Central memory CD8-positive, alpha-beta T cell (primary cell): ENCODE data around the gene ZDHHC6.
A peak's percentile ranks its signal among the peaks of the same experiment; 100 is the strongest.
"Not testable (repeated sequence)": the region's sequence is repeated elsewhere in the genome, so short reads cannot be mapped to it uniquely, and the experiment has no call there.

Source experiments
- ATAC-seq: fragments of 150-1000 bp; cut with Tn5 transposase; replicated peaks from 2 replicates; pipeline ENCODE4 v1.10.0; 2022; ENCODE audit warnings: mild to moderate bottlenecking, moderate FRiP score, moderate number of reproducible peaks; ENCODE audit not compliant: poor library complexity, severe bottlenecking; ENCODE audit errors: extremely low read depth
- DNase-seq, 2 donors: peaks; one replicate each; pipeline ENCODE4 v3.0.0; 2021; ENCODE audit warnings: low spot score in 2 of 2
- H3K27ac Mint-ChIP-seq: one replicate; pipeline ENCODE4 v1.8.0; 2022; ENCODE audit warnings: low read depth, mild to moderate bottlenecking, moderate library complexity, mixed read lengths
- H3K27me3 Mint-ChIP-seq: one replicate; pipeline ENCODE4 v1.8.0; 2022; ENCODE audit warnings: mixed read lengths
- H3K36me3 Mint-ChIP-seq: one replicate; pipeline ENCODE4 v1.8.0; 2022; ENCODE audit warnings: mild to moderate bottlenecking, moderate library complexity, mixed read lengths; ENCODE audit not compliant: insufficient read depth
- H3K4me1 Mint-ChIP-seq: one replicate; pipeline ENCODE4 v1.8.0; 2022; ENCODE audit warnings: mixed read lengths
- H3K4me3 Mint-ChIP-seq: one replicate; pipeline ENCODE4 v1.8.0; 2022; ENCODE audit warnings: mild to moderate bottlenecking, moderate library complexity, mixed read lengths
- H3K9me3 Mint-ChIP-seq: one replicate; pipeline ENCODE4 v1.8.0; 2022; ENCODE audit warnings: mixed read lengths

ZDHHC6 gene

DNA sequence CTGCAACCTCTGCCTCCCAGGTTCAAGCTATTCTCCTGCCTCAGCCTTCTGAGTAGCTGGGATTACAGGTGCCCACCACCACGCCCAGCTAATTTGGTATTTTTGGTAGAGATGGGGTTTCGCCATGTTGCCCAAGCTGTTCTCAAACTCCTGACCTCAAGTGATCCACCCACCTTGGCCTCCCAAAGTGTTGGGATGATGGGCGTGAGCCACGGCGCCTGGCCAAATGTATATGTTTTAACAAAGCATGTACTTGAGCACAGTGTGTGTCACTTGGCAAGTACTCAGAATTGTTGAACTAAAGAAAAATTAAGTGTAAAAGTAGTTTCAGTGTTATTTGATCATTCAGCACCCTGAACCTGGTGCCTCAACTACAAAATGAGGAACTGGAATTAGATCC, 17.4 kb upstream of the ZDHHC6 start:
- H3K27ac Mint-ChIP-seq, H3K4me1 Mint-ChIP-seq, H3K9me3 Mint-ChIP-seq, H3K4me3 Mint-ChIP-seq, H3K27me3 Mint-ChIP-seq, ATAC-seq, DNase-seq: not testable (repeated sequence)
- peaks cover 25% of the 10 kb centered on the region for H3K36me3 Mint-ChIP-seq

DNA sequence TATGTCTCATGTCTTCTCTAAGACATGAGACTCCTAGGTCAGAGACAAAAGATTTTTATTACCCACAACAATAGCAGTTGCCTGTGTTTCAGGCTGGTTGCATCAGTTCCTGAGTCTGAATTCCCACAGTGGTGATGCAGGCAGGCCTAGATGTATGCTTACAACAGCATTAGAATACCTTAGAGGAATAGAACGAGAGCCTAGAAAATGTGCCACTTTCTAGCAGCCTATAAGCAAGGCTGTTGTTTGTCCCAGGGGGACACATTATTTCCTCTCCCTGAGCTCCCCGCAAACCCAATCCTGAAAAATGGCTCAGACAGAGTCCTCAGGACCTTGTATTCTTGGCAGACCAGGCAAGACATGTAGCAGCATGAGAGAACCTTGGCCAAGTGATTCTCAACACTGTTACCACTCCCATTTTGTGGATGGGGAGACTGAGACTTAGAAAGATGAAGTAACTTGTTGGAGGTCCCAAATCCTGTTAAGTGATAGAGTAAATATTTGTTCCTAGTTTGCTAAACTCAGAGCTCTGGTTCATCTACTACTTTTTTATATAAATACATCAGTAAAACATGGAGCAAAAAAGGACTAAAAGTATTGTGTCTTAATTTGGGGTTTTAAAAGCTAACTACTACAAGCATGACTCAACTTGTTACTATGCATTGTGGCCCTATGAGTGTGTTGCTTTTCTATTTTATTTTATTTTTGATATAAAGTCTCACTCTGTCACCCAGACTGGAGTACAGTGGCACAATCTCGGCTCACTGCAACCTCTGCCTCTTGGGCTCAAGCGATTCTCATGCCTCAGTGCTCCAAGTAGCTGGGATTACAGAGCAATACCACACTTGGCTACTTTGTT, 14.5 kb upstream of the ZDHHC6 start:
- no peak overlapping the region for H3K27ac Mint-ChIP-seq
- no peaks in the 10 kb centered on the region for H3K9me3 Mint-ChIP-seq
- peaks cover 25% of the 10 kb centered on the region for H3K36me3 Mint-ChIP-seq
- no peak for DNase-seq
- H3K4me1 Mint-ChIP-seq, result peaks cover 19% of the 10 kb centered on the region
- no peak overlapping the region for H3K4me3 Mint-ChIP-seq
- H3K27me3 Mint-ChIP-seq, result no peaks in the 10 kb centered on the region
- ATAC-seq, result no peak

DNA sequence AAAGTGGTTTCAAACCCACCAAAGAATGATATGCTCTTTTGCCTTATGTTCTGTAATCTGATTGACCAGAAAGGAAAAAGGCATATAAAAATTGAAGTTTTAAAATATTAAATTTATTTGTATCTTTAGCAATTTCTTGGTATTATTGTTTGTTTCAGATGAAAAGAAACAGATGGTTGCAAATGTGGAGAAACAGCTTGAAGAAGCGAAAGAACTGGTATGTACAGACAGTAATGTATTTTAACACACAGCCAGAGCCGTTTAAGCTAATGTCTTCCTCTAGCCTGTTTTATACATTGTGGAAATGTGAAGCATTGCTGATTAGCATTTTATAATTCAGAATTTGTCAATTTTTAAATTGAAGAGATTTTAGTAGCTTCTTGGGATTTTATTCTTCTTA, 13.7 kb upstream of the ZDHHC6 start:
- ATAC-seq (no peak), DNase-seq (no peak)
- Mint-ChIP-seq H3K36me3 (peaks cover 20% of the 10 kb centered on the region), H3K27ac (peak overlapping the region; percentile 29), H3K4me1 (peaks cover 26% of the 10 kb centered on the region), H3K9me3 (no peaks in the 10 kb centered on the region), H3K27me3 (no peaks in the 10 kb centered on the region), H3K4me3 (no peak overlapping the region)

DNA sequence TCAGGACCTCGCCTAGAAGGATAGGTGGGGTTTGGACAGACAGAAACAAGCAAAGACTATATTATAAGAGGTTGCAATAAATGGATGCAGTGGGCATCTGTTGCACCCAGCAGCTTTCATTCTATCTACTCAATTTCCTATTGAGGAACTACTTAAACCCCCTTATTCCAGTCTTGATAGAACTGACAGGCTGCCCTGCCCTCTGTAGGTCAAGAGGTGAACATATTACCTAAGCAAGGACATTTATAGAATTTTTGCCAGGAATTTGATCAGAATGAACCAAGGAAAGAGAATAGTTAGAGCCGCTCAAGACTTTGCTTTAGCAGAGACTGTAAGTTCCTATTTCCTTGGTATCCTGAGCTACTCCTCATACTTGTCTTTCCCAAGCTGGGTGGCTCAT, 9.8 kb upstream of the ZDHHC6 start:
- no peaks in the 10 kb centered on the region for H3K9me3 Mint-ChIP-seq

GRCh38 chr10:112454910-112455779, 8.4 kb upstream of the ZDHHC6 start:
- no peak for DNase-seq
- Mint-ChIP-seq H3K9me3 (no peaks in the 10 kb centered on the region), H3K36me3 (peaks cover 6% of the 10 kb centered on the region), H3K4me3 (no peak overlapping the region), H3K4me1 (peaks cover 32% of the 10 kb centered on the region), H3K27ac (no peak overlapping the region), H3K27me3 (no peaks in the 10 kb centered on the region)
- ATAC-seq, result no peak

More for the DNA sequence above, 9.8 kb upstream of the ZDHHC6 start:
- ATAC-seq, result no peak
- no peaks in the 10 kb centered on the region for H3K27me3 Mint-ChIP-seq
- H3K4me3 Mint-ChIP-seq, result no peak overlapping the region
- H3K36me3 Mint-ChIP-seq, result peaks cover 3% of the 10 kb centered on the region
- DNase-seq, result no peak
- H3K27ac Mint-ChIP-seq, result no peak overlapping the region
- H3K4me1 Mint-ChIP-seq, result peaks cover 27% of the 10 kb centered on the region

GRCh38 chr10:112448888-112449287, 2.2 kb upstream of the ZDHHC6 start:
- Mint-ChIP-seq H3K27me3 (no peaks in the 10 kb centered on the region), H3K36me3 (peaks cover 17% of the 10 kb centered on the region), H3K4me1 (peaks cover 33% of the 10 kb centered on the region), H3K4me3 (peak overlapping the region; percentile 90), H3K27ac (peak overlapping the region; percentile 72), H3K9me3 (no peaks in the 10 kb centered on the region)
- no peak for DNase-seq
- no peak for ATAC-seq

DNA sequence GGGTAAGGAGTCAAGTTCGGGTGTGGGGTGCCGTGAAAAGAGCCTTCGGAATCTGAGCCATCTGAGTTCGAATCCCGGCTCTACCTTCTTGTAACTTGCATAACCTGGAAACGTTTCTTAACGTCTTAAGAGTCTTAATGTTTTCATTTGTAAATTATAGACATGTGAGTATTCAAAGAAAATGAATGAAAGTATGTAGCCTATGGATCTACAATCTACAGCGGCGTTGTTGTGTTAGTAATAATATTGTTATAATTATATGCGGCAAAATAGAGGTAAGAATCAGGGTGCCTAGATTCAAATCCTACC, 860 bp upstream of the ZDHHC6 start:
- Mint-ChIP-seq H3K27me3 (no peaks in the 10 kb centered on the region), H3K36me3 (peaks cover 22% of the 10 kb centered on the region), H3K4me3 (peak overlapping the region; percentile 90), H3K4me1 (peaks cover 38% of the 10 kb centered on the region), H3K27ac (peak overlapping the region; percentile 93), H3K9me3 (no peaks in the 10 kb centered on the region)
- DNase-seq, result no peak
- ATAC-seq, result no peak

GRCh38 chr10:112446055-112446854, 459 bp downstream of the ZDHHC6 start:
- peak; percentile 60 for ATAC-seq
- Mint-ChIP-seq H3K4me1 (peaks cover 47% of the 10 kb centered on the region), H3K27me3 (no peaks in the 10 kb centered on the region), H3K9me3 (no peaks in the 10 kb centered on the region), H3K27ac (peak overlapping the region; percentile 93), H3K36me3 (peaks cover 32% of the 10 kb centered on the region), H3K4me3 (peak overlapping the region; percentile 90)
- DNase-seq, result no peak

DNA sequence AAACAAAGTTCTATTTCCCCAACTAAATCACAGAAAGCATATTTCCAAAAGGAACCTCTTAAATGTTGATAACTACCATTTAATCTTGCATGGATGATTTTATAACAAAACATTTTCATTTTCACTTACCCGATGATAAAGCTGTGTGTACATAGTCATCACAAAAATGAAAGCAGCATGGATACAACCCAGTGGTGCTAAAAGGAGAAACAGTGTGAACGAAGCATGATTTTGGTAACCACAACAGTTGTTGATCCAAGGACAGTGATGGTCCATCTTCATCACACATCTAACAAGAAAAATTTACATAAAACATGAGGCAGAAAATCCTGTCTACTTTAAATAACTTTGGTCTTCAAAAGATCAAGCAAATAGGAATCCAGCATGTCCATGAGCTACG, 4.7 kb downstream of the ZDHHC6 start:
- H3K27ac Mint-ChIP-seq, result peak overlapping the region; percentile 62
- peaks cover 36% of the 10 kb centered on the region for H3K4me1 Mint-ChIP-seq
- no peak for DNase-seq
- no peak overlapping the region for H3K4me3 Mint-ChIP-seq
- no peaks in the 10 kb centered on the region for H3K9me3 Mint-ChIP-seq
- peaks cover 41% of the 10 kb centered on the region for H3K36me3 Mint-ChIP-seq
- ATAC-seq, result no peak
- no peaks in the 10 kb centered on the region for H3K27me3 Mint-ChIP-seq

GRCh38 chr10:112441520-112441919, 5.2 kb downstream of the ZDHHC6 start:
- Mint-ChIP-seq H3K4me1 (peaks cover 36% of the 10 kb centered on the region), H3K4me3 (no peak overlapping the region), H3K27me3 (no peaks in the 10 kb centered on the region), H3K9me3 (no peaks in the 10 kb centered on the region), H3K27ac (no peak overlapping the region), H3K36me3 (peaks cover 36% of the 10 kb centered on the region)
- DNase-seq (no peak), ATAC-seq (no peak)

DNA sequence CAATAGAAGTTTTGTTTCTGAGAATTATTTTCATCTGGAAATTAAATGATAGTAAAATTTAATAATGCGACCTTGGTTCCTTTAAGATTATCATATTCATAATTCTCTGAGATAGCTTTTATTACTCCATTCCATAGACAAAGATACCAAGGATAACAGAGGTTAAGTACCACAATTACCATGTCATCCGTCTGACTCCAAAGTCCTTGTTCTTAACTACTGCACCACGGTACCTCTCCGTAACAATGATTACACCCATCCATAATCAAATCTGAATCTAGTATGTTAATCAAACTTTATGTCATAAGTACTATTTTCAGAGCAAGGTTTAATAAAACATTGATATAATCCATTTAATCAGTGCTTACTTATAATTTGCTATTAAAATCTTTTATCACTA, 8.4 kb downstream of the ZDHHC6 start:
- Mint-ChIP-seq H3K9me3 (no peaks in the 10 kb centered on the region), H3K4me1 (peaks cover 15% of the 10 kb centered on the region), H3K27ac (no peak overlapping the region), H3K4me3 (no peak overlapping the region), H3K36me3 (peaks cover 36% of the 10 kb centered on the region), H3K27me3 (no peaks in the 10 kb centered on the region)
- DNase-seq (no peak), ATAC-seq (no peak)

DNA sequence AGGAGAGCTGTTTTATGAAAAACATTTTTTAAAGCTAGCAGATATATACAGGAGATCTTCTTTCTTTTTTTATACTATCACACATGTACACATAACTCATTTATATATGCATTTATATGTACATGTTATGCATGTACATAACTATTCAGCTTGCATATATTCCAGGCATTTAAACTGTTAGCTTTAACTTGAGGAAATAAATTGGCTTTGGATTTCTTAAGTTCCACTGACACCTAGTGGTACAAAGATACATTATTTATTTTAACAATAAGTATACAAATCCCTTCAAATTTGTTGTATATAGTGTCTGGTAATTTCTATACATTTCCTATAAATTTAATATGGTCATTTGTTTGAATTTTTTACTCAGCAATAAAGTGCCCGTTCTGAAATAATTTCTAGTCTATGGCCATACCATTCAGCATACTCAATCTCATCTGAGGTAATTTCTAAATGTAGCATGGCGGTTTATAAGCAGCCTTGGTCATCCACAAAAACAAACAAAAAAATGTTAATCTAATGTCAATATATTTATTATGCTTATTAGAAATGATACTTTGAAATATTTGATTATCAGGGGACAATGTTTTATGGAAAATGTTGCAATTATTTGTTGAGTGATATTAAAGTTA, 11.6 kb downstream of the ZDHHC6 start:
- Mint-ChIP-seq H3K27me3 (no peaks in the 10 kb centered on the region), H3K4me1 (no peaks in the 10 kb centered on the region), H3K27ac (no peak overlapping the region), H3K4me3 (no peak overlapping the region), H3K9me3 (no peaks in the 10 kb centered on the region), H3K36me3 (peaks cover 32% of the 10 kb centered on the region)
- ATAC-seq, result no peak
- DNase-seq, result no peak
